HG03039 (cell line): ENCODE measurements around the gene RUVBL2.

Source experiments
- ATAC-seq: cut with Tn5 transposase; IDR thresholded peaks from one replicate; pipeline ENCODE4 v1.9.1; 2021; ENCODE audit warnings: mild to moderate bottlenecking, moderate library complexity; ENCODE audit not compliant: unreplicated experiment

Gene RUVBL2

GRCh38 chr19:48993175-48994034 is at the start of gene RUVBL2, which contains the start of gene GYS1:
RUVBL2 (plus strand) TSS chr19:48993887; CDS start chr19:48993912, 25 bp downstream.
GYS1 (minus strand) TSS chr19:48993309; CDS start chr19:48993112, 197 bp downstream.
- peak; percentile 81 for ATAC-seq

GRCh38 chr19:48945415-48945814 is 48.3 kb upstream of the RUVBL2 start:
- no peak for ATAC-seq

- no peak for ATAC-seq
Measured at GRCh38 chr19:48945817-48946216, 47.9 kb upstream of the RUVBL2 start.

- no peak for ATAC-seq
Measured at GRCh38 chr19:48946463-48947257, 47.0 kb upstream of the RUVBL2 start.

- ATAC-seq = no peak
Measured at GRCh38 chr19:48947258-48947542, 46.5 kb upstream of the RUVBL2 start.

- ATAC-seq = no peak
Measured at GRCh38 chr19:48950159-48950558, 43.5 kb upstream of the RUVBL2 start.

- no peak for ATAC-seq
Measured at GRCh38 chr19:48950830-48951519, 42.7 kb upstream of the RUVBL2 start.

GRCh38 chr19:48953141-48953540 is 40.5 kb upstream of the RUVBL2 start:
- ATAC-seq = no peak

- ATAC-seq = no peak
Measured at GRCh38 chr19:48953990-48954594, 39.6 kb upstream of the RUVBL2 start.

GRCh38 chr19:48954595-48955307 is 38.9 kb upstream of the RUVBL2 start, which contains the start of gene BAX:
BAX (plus strand) TSS chr19:48954875; CDS start chr19:48954929, 54 bp downstream.
- ATAC-seq = peak; percentile 89

GRCh38 chr19:48955308-48955958 is 38.3 kb upstream of the RUVBL2 start:
- no peak for ATAC-seq

GRCh38 chr19:48958006-48958405 is 35.7 kb upstream of the RUVBL2 start:
- no peak for ATAC-seq

- no peak for ATAC-seq
Measured at GRCh38 chr19:48959341-48960239, 34.1 kb upstream of the RUVBL2 start.

- no peak for ATAC-seq
Measured at GRCh38 chr19:48961051-48961649, 32.5 kb upstream of the RUVBL2 start.

GRCh38 chr19:48961673-48962028 is 32.0 kb upstream of the RUVBL2 start:
- no peak for ATAC-seq

GRCh38 chr19:48962029-48962848 is 31.4 kb upstream of the RUVBL2 start:
- no peak for ATAC-seq

GRCh38 chr19:48962849-48963165 is 30.9 kb upstream of the RUVBL2 start:
- ATAC-seq = no peak
